Measurements from ENCODE around the gene STX8. TPM values are rescaled to one million over a fixed set of nuclear protein-coding genes. Genes with fewer than 3 reads are reported as not detected.

Gene STX8
- total and polyA plus RNA-seq, 8 donors, result 26.9 to 37.4 (median 32.3) TPM

DNA sequence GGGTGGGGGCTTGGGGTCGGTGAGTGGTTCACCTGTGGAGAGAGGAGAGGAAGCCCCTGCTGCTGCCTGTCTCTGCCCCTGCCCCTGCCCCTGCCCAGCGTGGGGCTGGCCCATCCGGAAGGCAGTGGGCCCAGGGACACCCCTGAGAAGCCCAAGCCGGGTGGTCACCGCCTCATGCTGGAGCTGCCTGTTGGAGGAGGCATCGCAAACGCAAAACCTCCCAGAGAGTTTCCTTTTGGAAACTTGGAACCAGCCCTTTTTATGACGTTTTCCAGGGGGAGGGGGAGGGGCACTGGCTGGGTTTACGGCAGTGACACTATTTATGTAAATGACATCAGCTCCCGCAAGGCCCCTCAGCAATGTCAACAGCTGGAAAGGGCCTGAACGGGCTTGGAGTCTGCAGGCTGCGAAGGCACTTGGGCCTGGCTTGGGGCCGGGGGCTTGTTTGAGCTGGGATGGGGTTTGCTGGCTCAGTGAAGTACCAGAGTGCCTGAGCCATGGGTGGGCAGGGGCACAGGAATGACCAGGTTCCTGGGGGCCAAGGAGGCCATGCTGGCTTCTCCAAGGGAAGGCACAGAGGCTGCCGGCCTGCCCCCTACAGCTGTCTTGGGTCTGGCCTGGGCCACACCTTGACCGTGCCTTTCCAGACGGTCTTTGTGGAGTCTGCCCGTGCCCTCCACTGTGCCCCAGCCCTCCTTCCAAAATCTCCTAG lies 334.8 kb downstream of the STX8 start:
- Histone ChIP-seq H3K27ac (peak overlapping the region; percentile 73 to 92 (median 88)), H3K4me3 (peak overlapping the region in 2 of 4 donors; percentile 34 to 55), H3K9me3 (no peaks in the 10 kb centered on the region), H3K27me3 (no peaks in the 10 kb centered on the region), H3K36me3 (no peaks in the 10 kb centered on the region), H3K4me1 (peaks cover 6 to 15% (median 14%) of the 10 kb centered on the region in 3 donors)
- DNase-seq (peak; percentile 59 to 84 (median 72)), ATAC-seq (peak; percentile 49 to 66 (median 54)), FAIRE-seq (no peak)
- TF ChIP-seq, protein P1, sequence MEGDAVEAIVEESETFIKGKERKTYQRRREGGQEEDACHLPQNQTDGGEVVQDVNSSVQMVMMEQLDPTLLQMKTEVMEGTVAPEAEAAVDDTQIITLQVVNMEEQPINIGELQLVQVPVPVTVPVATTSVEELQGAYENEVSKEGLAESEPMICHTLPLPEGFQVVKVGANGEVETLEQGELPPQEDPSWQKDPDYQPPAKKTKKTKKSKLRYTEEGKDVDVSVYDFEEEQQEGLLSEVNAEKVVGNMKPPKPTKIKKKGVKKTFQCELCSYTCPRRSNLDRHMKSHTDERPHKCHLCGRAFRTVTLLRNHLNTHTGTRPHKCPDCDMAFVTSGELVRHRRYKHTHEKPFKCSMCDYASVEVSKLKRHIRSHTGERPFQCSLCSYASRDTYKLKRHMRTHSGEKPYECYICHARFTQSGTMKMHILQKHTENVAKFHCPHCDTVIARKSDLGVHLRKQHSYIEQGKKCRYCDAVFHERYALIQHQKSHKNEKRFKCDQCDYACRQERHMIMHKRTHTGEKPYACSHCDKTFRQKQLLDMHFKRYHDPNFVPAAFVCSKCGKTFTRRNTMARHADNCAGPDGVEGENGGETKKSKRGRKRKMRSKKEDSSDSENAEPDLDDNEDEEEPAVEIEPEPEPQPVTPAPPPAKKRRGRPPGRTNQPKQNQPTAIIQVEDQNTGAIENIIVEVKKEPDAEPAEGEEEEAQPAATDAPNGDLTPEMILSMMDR (IDR thresholded peaks at IDR 0.05), result no peak
- 45 to 49% methylated on average over 17 of the region's 17 CpGs for WGBS, 2 donors
- intact Hi-C loops (cut with DNase I), result no loop called here

DNA sequence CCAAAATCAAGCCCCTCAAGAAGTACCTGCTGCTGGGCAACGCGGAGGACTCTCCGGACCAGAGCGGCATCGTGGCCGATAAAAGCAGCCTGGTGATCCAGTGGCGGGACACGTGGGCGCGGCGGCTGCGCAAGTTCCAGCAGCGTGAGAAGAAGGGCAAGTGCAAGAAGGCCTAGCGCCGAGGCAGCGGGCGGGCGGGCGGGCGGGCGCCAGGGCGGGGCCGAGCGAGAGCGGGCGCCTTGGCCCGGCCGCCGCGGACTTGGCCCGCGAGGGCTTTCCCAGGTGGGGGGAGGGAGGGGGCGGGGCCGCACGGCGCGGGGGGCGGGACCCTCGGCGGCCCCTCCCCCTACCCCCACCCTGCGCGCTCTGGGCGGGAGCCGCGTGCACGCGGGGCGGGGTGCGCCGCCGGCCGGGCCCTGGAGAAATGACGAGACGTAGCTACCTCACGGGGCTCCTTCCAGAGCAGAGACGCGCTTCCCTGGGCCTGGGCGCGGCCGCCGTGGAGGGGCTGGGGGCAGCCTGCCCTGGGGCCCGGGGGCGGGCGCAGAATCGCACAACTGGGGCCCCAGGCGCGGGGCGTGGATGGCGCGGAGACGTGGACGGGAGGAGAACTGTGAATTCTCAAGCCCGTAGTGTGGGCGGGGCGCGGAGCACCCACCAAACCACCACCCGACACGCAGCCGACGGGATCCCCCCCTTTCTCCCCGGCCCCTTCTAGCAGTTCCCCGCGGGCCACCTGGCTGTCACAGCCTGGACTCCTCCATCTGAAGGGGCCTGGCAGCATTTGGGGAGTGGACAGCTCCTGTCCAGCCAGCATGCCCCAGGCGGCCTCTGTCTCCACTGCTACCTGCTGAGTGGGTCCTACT lies 335.6 kb downstream of the STX8 start:
- no peak for FAIRE-seq
- Histone ChIP-seq H3K36me3 (no peaks in the 10 kb centered on the region), H3K9me3 (no peaks in the 10 kb centered on the region), H3K4me3 (peak overlapping the region; percentile 7 to 55 (median 30)), H3K27ac (peak overlapping the region; percentile 73 to 92 (median 88)), H3K27me3 (no peaks in the 10 kb centered on the region), H3K4me1 (peaks cover 6 to 15% (median 14%) of the 10 kb centered on the region in 3 donors)
- WGBS, 2 donors, result 2 to 7% methylated on average over 32 to 75 of the region's 84 CpGs
- TF ChIP-seq, protein P1 (IDR thresholded peaks at IDR 0.05), result no peak
- ATAC-seq, result peak; percentile 83 to 85 (median 84)
- intact Hi-C loops (cut with DNase I), result no loop called here
- DNase-seq, result peak; percentile 82 to 92 (median 88)

DNA sequence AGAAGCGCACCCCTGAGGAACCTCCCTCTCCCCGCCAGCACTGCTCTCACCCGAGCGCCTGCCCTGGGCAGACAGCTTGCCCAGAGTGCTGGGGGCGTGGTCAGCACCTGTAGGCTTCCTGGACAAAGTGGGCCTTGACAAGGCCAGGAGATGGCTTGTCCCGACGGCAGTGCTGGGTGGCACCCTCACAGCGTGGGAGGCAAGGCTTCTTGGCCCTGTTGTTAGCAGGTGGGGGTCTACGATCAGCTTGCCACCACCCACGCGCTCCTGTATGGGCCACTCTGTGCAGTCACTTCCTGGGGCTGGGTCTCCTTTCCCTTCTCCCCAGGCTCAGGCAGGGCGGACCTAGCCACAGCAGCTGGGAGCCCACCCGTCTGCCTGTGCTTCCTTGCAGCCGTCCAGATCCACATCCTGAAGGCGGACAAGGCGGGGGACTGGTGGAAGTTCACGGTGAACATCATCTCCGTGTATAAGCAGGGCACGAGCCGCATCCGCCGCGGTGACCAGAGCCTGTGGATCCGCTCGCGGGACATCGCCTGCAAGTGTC lies 336.3 kb downstream of the STX8 start:
- FAIRE-seq (no peak), ATAC-seq (peak in 1 of 4 donors; percentile 4), DNase-seq (peak in 5 of 6 donors; percentile 37 to 75 (median 49))

DNA sequence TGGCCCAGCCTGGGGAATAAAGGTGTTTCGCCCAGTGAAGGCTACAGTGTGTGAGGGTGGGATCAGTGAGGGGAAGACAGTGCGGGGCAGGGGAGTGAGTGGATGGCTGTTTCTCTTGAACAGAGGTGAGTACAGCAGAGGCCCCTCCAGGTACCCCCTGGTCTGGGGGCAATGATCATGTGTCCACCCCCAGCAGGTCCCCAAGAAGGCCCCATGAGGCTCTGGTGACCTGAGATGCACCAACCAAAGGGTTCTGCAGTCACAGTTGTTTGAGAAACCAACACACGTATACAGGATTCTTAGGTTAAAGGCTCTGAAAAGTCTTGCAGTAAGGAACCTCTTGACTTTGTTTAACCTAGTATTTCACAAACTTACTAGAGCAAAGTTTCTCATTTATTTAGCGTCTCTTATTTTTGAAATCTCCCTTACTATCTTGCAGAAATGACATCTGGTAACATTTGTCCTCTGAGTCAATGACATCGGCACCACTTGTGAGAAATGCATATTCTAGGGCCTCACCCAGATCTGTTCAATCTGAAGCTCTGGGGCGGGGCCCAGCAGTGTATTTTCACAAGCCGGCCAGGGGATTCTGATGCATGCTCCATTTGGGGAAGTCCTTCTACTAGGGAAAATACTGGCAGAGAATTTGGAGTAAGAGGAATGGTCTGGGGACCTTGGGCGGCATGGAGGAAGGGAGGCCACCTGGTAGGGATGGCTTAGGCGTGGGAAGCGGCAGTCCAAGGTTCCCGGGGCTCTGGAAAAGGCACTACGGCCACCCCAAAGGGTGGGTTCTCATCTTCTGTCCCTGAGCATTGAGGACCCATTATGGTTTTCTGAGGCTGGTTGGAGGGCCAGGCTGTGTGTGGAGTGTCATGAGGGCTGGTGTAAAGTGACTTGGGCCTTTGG lies 337.0 kb downstream of the STX8 start:
- H3K27me3 ChIP-seq, result no peaks in the 10 kb centered on the region
- H3K27ac ChIP-seq, result no peak overlapping the region
- H3K4me1 ChIP-seq, result peaks cover 6 to 15% (median 14%) of the 10 kb centered on the region in 3 donors
- TF ChIP-seq, protein P1 (IDR thresholded peaks at IDR 0.05), result no peak
- DNase-seq, result no peak
- ATAC-seq, result no peak
- no peaks in the 10 kb centered on the region for H3K9me3 ChIP-seq
- no peak overlapping the region for H3K4me3 ChIP-seq
- FAIRE-seq, result no peak
- intact Hi-C loops (cut with DNase I), result no loop called here
- no peaks in the 10 kb centered on the region for H3K36me3 ChIP-seq
- WGBS, 2 donors, result 90 to 96% methylated on average over 10 to 12 of the region's 12 CpGs

More for the DNA sequence above, 336.3 kb downstream of the STX8 start:
- H3K27ac ChIP-seq, result peak overlapping the region in 3 of 4 donors; percentile 6 to 56 (median 55)
- no peaks in the 10 kb centered on the region for H3K36me3 ChIP-seq
- TF ChIP-seq, protein P1 (IDR thresholded peaks at IDR 0.05), result no peak
- intact Hi-C loops (cut with DNase I), result no loop called here
- WGBS, 2 donors, result 40 to 48% methylated on average over 24 to 27 of the region's 27 CpGs
- peaks cover 6 to 15% (median 14%) of the 10 kb centered on the region in 3 donors for H3K4me1 ChIP-seq
- no peaks in the 10 kb centered on the region for H3K9me3 ChIP-seq
- no peaks in the 10 kb centered on the region for H3K27me3 ChIP-seq
- H3K4me3 ChIP-seq, result peak overlapping the region in 2 of 4 donors; percentile 34 to 40
